Activated naive CD8-positive, alpha-beta T cell treated with anti-CD3 and anti-CD28 coated beads for 36 hours (primary cell): ENCODE results near the gene PDZD4. TPM values are rescaled to one million over a fixed set of nuclear protein-coding genes. Genes with fewer than 3 reads are reported as not detected.

Experiments used
- DNase-seq: peaks from one replicate; pipeline ENCODE4 v3.0.0; 2021
- H3K27ac Mint-ChIP-seq: one replicate; pipeline ENCODE4 v1.8.0; 2022; ENCODE audit warnings: mild to moderate bottlenecking, moderate library complexity, mixed read lengths
- H3K27me3 Mint-ChIP-seq: one replicate; pipeline ENCODE4 v1.8.0; 2022; ENCODE audit warnings: mild to moderate bottlenecking, mixed read lengths
- H3K36me3 Mint-ChIP-seq: one replicate; pipeline ENCODE4 v1.8.0; 2021; ENCODE audit warnings: mild to moderate bottlenecking, mixed read lengths
- H3K4me1 Mint-ChIP-seq: one replicate; pipeline ENCODE4 v1.8.0; 2021; ENCODE audit warnings: mixed read lengths
- H3K4me3 Mint-ChIP-seq: one replicate; pipeline ENCODE4 v1.8.0; 2022; ENCODE audit warnings: mild to moderate bottlenecking, moderate library complexity, mixed read lengths
- H3K9me3 Mint-ChIP-seq: one replicate; pipeline ENCODE4 v1.8.0; 2022; ENCODE audit warnings: mixed read lengths
- total RNA-seq, 2 experiments: library from RNA; stranded (reverse); gene quantifications; one replicate each; pipeline ENCODE4 v1.2.3, GENCODE V29; 2021

The PDZD4 gene
- total RNA-seq, 2 experiments from 2014 or later: 0.38 to 0.70 TPM

- DNase-seq: no peak
- Mint-ChIP-seq H3K36me3 (no peaks in the 10 kb centered on the region), H3K27ac (no peak overlapping the region), H3K27me3 (no peaks in the 10 kb centered on the region), H3K9me3 (no peaks in the 10 kb centered on the region), H3K4me3 (no peak overlapping the region), H3K4me1 (peaks cover under 1% of the 10 kb centered on the region)
These were observed 32.3 kb upstream of the PDZD4 start for GRCh38 chrX:153862369-153863250.

- DNase-seq: no peak
- Mint-ChIP-seq H3K4me3 (no peak overlapping the region), H3K27me3 (no peaks in the 10 kb centered on the region), H3K4me1 (peaks cover 7% of the 10 kb centered on the region), H3K9me3 (no peaks in the 10 kb centered on the region), H3K36me3 (no peaks in the 10 kb centered on the region), H3K27ac (no peak overlapping the region)
These were observed 31.5 kb upstream of the PDZD4 start for GRCh38 chrX:153861733-153862310.

- no peak overlapping the region for H3K27ac Mint-ChIP-seq
- no peak for DNase-seq
- H3K4me1 Mint-ChIP-seq: peaks cover 11% of the 10 kb centered on the region
- H3K27me3 Mint-ChIP-seq: no peaks in the 10 kb centered on the region
- no peak overlapping the region for H3K4me3 Mint-ChIP-seq
- no peaks in the 10 kb centered on the region for H3K9me3 Mint-ChIP-seq
- no peaks in the 10 kb centered on the region for H3K36me3 Mint-ChIP-seq
These were observed 30.8 kb upstream of the PDZD4 start for GRCh38 chrX:153861151-153861550.

- no peak overlapping the region for H3K4me3 Mint-ChIP-seq
- peaks cover 11% of the 10 kb centered on the region for H3K4me1 Mint-ChIP-seq
- no peak for DNase-seq
These were observed 27.1 kb upstream of the PDZD4 start for GRCh38 chrX:153857348-153857903.

GRCh38 chrX:153854702-153855101 is 24.4 kb upstream of the PDZD4 start:
- no peaks in the 10 kb centered on the region for H3K36me3 Mint-ChIP-seq
- no peak overlapping the region for H3K27ac Mint-ChIP-seq
- H3K9me3 Mint-ChIP-seq: no peaks in the 10 kb centered on the region
- DNase-seq: no peak
- peaks cover 4% of the 10 kb centered on the region for H3K27me3 Mint-ChIP-seq
- H3K4me1 Mint-ChIP-seq: peaks cover 11% of the 10 kb centered on the region
- no peak overlapping the region for H3K4me3 Mint-ChIP-seq

More at GRCh38 chrX:153857348-153857903, 27.1 kb upstream of the PDZD4 start:
- no peak overlapping the region for H3K27ac Mint-ChIP-seq
- no peaks in the 10 kb centered on the region for H3K9me3 Mint-ChIP-seq
- peaks cover 4% of the 10 kb centered on the region for H3K27me3 Mint-ChIP-seq
- H3K36me3 Mint-ChIP-seq: no peaks in the 10 kb centered on the region

GRCh38 chrX:153853902-153854267 is 23.5 kb upstream of the PDZD4 start:
- Mint-ChIP-seq H3K9me3 (no peaks in the 10 kb centered on the region), H3K4me3 (no peak overlapping the region), H3K27ac (no peak overlapping the region), H3K27me3 (peaks cover 4% of the 10 kb centered on the region), H3K4me1 (peaks cover 11% of the 10 kb centered on the region), H3K36me3 (no peaks in the 10 kb centered on the region)
- DNase-seq: no peak

- Mint-ChIP-seq H3K27ac (no peak overlapping the region), H3K36me3 (no peaks in the 10 kb centered on the region), H3K4me1 (peaks cover 11% of the 10 kb centered on the region), H3K27me3 (peaks cover 4% of the 10 kb centered on the region), H3K4me3 (no peak overlapping the region), H3K9me3 (no peaks in the 10 kb centered on the region)
- DNase-seq: no peak
These were observed 23.0 kb upstream of the PDZD4 start for GRCh38 chrX:153853180-153853901.

GRCh38 chrX:153851981-153852380 is 21.6 kb upstream of the PDZD4 start:
- H3K9me3 Mint-ChIP-seq: no peaks in the 10 kb centered on the region
- DNase-seq: no peak
- H3K4me3 Mint-ChIP-seq: no peak overlapping the region
- H3K27me3 Mint-ChIP-seq: peaks cover 4% of the 10 kb centered on the region
- H3K36me3 Mint-ChIP-seq: no peaks in the 10 kb centered on the region
- H3K27ac Mint-ChIP-seq: no peak overlapping the region
- peaks cover 5% of the 10 kb centered on the region for H3K4me1 Mint-ChIP-seq

GRCh38 chrX:153848325-153848724 is 18.0 kb upstream of the PDZD4 start:
- peaks cover 6% of the 10 kb centered on the region for H3K27me3 Mint-ChIP-seq
- H3K4me1 Mint-ChIP-seq: no peaks in the 10 kb centered on the region
- no peak overlapping the region for H3K4me3 Mint-ChIP-seq
- no peaks in the 10 kb centered on the region for H3K9me3 Mint-ChIP-seq
- H3K36me3 Mint-ChIP-seq: no peaks in the 10 kb centered on the region
- DNase-seq: no peak
- no peak overlapping the region for H3K27ac Mint-ChIP-seq

- DNase-seq: no peak
- H3K36me3 Mint-ChIP-seq: no peaks in the 10 kb centered on the region
- H3K9me3 Mint-ChIP-seq: no peaks in the 10 kb centered on the region
- no peak overlapping the region for H3K27ac Mint-ChIP-seq
- H3K4me3 Mint-ChIP-seq: no peak overlapping the region
- peaks cover 9% of the 10 kb centered on the region for H3K27me3 Mint-ChIP-seq
- H3K4me1 Mint-ChIP-seq: no peaks in the 10 kb centered on the region
These were observed 15.5 kb upstream of the PDZD4 start for GRCh38 chrX:153845842-153846241.

GRCh38 chrX:153845195-153845594 is 14.9 kb upstream of the PDZD4 start:
- no peak overlapping the region for H3K4me3 Mint-ChIP-seq
- peaks cover 9% of the 10 kb centered on the region for H3K27me3 Mint-ChIP-seq
- no peak overlapping the region for H3K27ac Mint-ChIP-seq
- H3K36me3 Mint-ChIP-seq: no peaks in the 10 kb centered on the region
- H3K4me1 Mint-ChIP-seq: no peaks in the 10 kb centered on the region
- no peaks in the 10 kb centered on the region for H3K9me3 Mint-ChIP-seq
- no peak for DNase-seq

- no peak for DNase-seq
- Mint-ChIP-seq H3K9me3 (no peaks in the 10 kb centered on the region), H3K27me3 (peaks cover 9% of the 10 kb centered on the region), H3K27ac (no peak overlapping the region), H3K4me1 (no peaks in the 10 kb centered on the region), H3K4me3 (no peak overlapping the region), H3K36me3 (no peaks in the 10 kb centered on the region)
These were observed 14.3 kb upstream of the PDZD4 start for GRCh38 chrX:153844509-153845082.

- Mint-ChIP-seq H3K36me3 (no peaks in the 10 kb centered on the region), H3K27me3 (no peaks in the 10 kb centered on the region), H3K27ac (no peak overlapping the region), H3K9me3 (no peaks in the 10 kb centered on the region), H3K4me3 (no peak overlapping the region), H3K4me1 (no peaks in the 10 kb centered on the region)
- no peak for DNase-seq
These were observed 6.6 kb upstream of the PDZD4 start for GRCh38 chrX:153836921-153837320.

- H3K4me3 Mint-ChIP-seq: no peak overlapping the region
- no peak overlapping the region for H3K27ac Mint-ChIP-seq
- H3K4me1 Mint-ChIP-seq: peaks cover 2% of the 10 kb centered on the region
- H3K36me3 Mint-ChIP-seq: no peaks in the 10 kb centered on the region
- H3K27me3 Mint-ChIP-seq: peaks cover 9% of the 10 kb centered on the region
- no peak for DNase-seq
- H3K9me3 Mint-ChIP-seq: no peaks in the 10 kb centered on the region
These were observed 2.4 kb upstream of the PDZD4 start for GRCh38 chrX:153832728-153833127.
